Neural progenitor cell (in vitro differentiated cells): ENCODE results near the gene PSMA1.

Source experiments
- CTCF ChIP-seq: fragments of 200-600 bp; sonication (generic); IDR thresholded peaks from 2 replicates; pipeline ENCODE4 v1.5.1; 2017; ENCODE audit warnings: antibody characterized with exemption, mild to moderate bottlenecking
- EZH2 ChIP-seq: fragments of 200-600 bp; sonication (generic); IDR thresholded peaks from 2 replicates; pipeline ENCODE4 v1.6.1; 2017; ENCODE audit warnings: antibody characterized with exemption, mild to moderate bottlenecking, moderate library complexity
- EZH2phosphoT487 ChIP-seq: fragments of 200-600 bp; sonication (generic); IDR thresholded peaks from 2 replicates; pipeline ENCODE4 v1.6.1; 2017; ENCODE audit warnings: antibody characterized with exemption

- TF ChIP-seq CTCF, result no peak
- TF ChIP-seq EZH2, result no peak
- no peak for TF ChIP-seq EZH2phosphoT487
Measured at GRCh38 chr11:14500181-14500651, 20.0 kb downstream of the PSMA1 start.
